HepG2 (cell line): ENCODE data around the gene PTPRN. TPM values are rescaled to one million over a fixed set of nuclear protein-coding genes. Genes with fewer than 3 reads are reported as not detected.

ENCODE experiments used
- ATAC-seq: fragments of 200-7000 bp; cut with Tn5 transposase; 3 replicates; pipeline ENCODE4 v1.9.1; 2020; ENCODE audit warnings: mild to moderate bottlenecking, moderate library complexity
- BruUV-seq: library from RNA; stranded (reverse); fragments of 400-500 nt; replicated peaks from 2 replicates; lab custom pipeline; 2021; lab: Mats Ljungman, UMichigan
- CTCF ChIA-PET: fragments of 300-600 bp; formaldehyde crosslinking; extraction: SDS; loops from one replicate; lab custom pipeline; 2021; ENCODE audit warnings: low total read pairs, inconsistent platforms, low intra/inter-chr PET ratio; lab: Yijun Ruan, JAX
- POLR2A ChIA-PET: fragments of 350-600 bp; sonication (Branson Sonifier 250); formaldehyde crosslinking; loops from one replicate; lab custom pipeline; 2020; ENCODE audit warnings: antibody characterized with exemption, inconsistent platforms; lab: Yijun Ruan, JAX
- DNase-seq: peaks from one replicate; pipeline ENCODE4 v3.0.0-alpha.2; 2015; ENCODE audit warnings: low spot score
- FAIRE-seq: peaks from 3 replicates; lab custom pipeline; 2011; peaks lifted over from hg19 to GRCh38; lab: Jason Lieb, UNC
- H2AFZ ChIP-seq: one replicate; pipeline ENCODE4 v1.6.1; 2011; ENCODE audit warnings: low read length, inconsistent platforms
- H3K27ac ChIP-seq: fragments of 300-600 bp; 3 replicates; pipeline ENCODE4 v1.8.0; 2011; ENCODE audit warnings: mixed run types, mild to moderate bottlenecking, mixed read lengths, low read length, inconsistent platforms; ENCODE audit not compliant: insufficient read depth; ENCODE audit errors: extremely low read length
- H3K27me3 ChIP-seq, 2 experiments: fragments of 200-600 bp in 1 of 2; 2 replicates in 1 of 2; 3 replicates in 1 of 2; pipeline versions ENCODE4 v1.6.0 to v1.8.0; 2011; ENCODE audit warnings: low read length in 2 of 2, mild to moderate bottlenecking in 2 of 2, moderate library complexity in 2 of 2, inconsistent platforms in 1 of 2; ENCODE audit not compliant: insufficient read depth in 2 of 2, control insufficient read depth in 1 of 2
- H3K36me3 ChIP-seq, 2 experiments: fragments of 200-600 bp in 1 of 2; replicated peaks in 1 of 2; 2 replicates in 1 of 2; 3 replicates in 1 of 2; pipeline versions ENCODE4 v1.5.1 to v1.8.0; 2011; ENCODE audit warnings: low read length in 2 of 2, inconsistent platforms in 1 of 2; ENCODE audit not compliant: insufficient read depth in 2 of 2, control insufficient read depth in 1 of 2
- H3K4me1 ChIP-seq: 2 replicates; pipeline ENCODE4 v1.5.1; 2012; ENCODE audit warnings: low read length, inconsistent platforms; ENCODE audit not compliant: insufficient read depth
- H3K4me2 ChIP-seq: 2 replicates; pipeline ENCODE4 v1.6.0; 2011; ENCODE audit warnings: low read depth, low read length, inconsistent platforms
- H3K4me3 ChIP-seq, 3 experiments: fragments of 200-600 bp in 1 of 3; sonication (generic), shearing (Covaris generic) in 1 of 3; replicated peaks in 1 of 3; 2 replicates each; pipeline ENCODE4 v1.5.1; 2011 to 2016; ENCODE audit warnings: low read length in 3 of 3, inconsistent platforms in 2 of 3, low read depth in 2 of 3, mild to moderate bottlenecking in 2 of 3, control low read depth in 1 of 3, mixed read lengths in 1 of 3; ENCODE audit not compliant: insufficient read depth in 1 of 3
- H3K79me2 ChIP-seq: one replicate; pipeline ENCODE4 v1.6.1; 2011; ENCODE audit warnings: low read length, inconsistent platforms; ENCODE audit not compliant: insufficient read depth
- H3K9ac ChIP-seq: 2 replicates; pipeline ENCODE4 v1.6.0; 2011; ENCODE audit warnings: mild to moderate bottlenecking, low read depth, low read length, inconsistent platforms; ENCODE audit not compliant: insufficient read depth
- H3K9me3 ChIP-seq: 2 replicates; pipeline ENCODE4 v1.5.1; 2012; ENCODE audit warnings: mild to moderate bottlenecking, low read length
- H4K20me1 ChIP-seq: 2 replicates; pipeline ENCODE4 v1.6.0; 2011; ENCODE audit warnings: inconsistent platforms, mild to moderate bottlenecking, low read length, moderate library complexity; ENCODE audit not compliant: insufficient read depth
- FOXJ3 ChIP-seq: sonication (generic); formaldehyde crosslinking; IDR thresholded peaks from 2 replicates; pipeline ENCODE4 v1.4.0; 2020; ENCODE audit warnings: missing genetic modification reagents, mild to moderate bottlenecking, borderline replicate concordance
- HDAC2 ChIP-seq: sonication (generic); formaldehyde crosslinking; IDR thresholded peaks from 2 replicates; pipeline ENCODE4 v1.4.0; 2020; ENCODE audit warnings: missing genetic modification reagents
- HNF4A ChIP-seq: sonication (generic); formaldehyde crosslinking; IDR thresholded peaks from 2 replicates; pipeline ENCODE4 v1.4.0; 2020; ENCODE audit warnings: missing genetic modification reagents
- KLF9 ChIP-seq: IDR thresholded peaks from 2 replicates; pipeline ENCODE4 v1.6.1; 2016; ENCODE audit warnings: low read depth
- NAIF1 ChIP-seq: sonication (generic); formaldehyde crosslinking; IDR thresholded peaks from 2 replicates; pipeline ENCODE4 v1.5.0; 2020; ENCODE audit warnings: mild to moderate bottlenecking, missing genetic modification reagents, borderline replicate concordance
- NCOA5 ChIP-seq: sonication (generic); formaldehyde crosslinking; IDR thresholded peaks from 2 replicates; pipeline ENCODE4 v1.4.0; 2020; ENCODE audit warnings: missing genetic modification reagents
- NRL ChIP-seq: sonication (generic); formaldehyde crosslinking; IDR thresholded peaks from 2 replicates; pipeline ENCODE4 v1.5.0; 2020; ENCODE audit warnings: missing genetic modification reagents, mild to moderate bottlenecking, moderate library complexity, borderline replicate concordance
- PRPF4 ChIP-seq: fragments of 200-400 bp; formaldehyde crosslinking; IDR thresholded peaks from 2 replicates; pipeline ENCODE4 v1.6.1; 2016; ENCODE audit warnings: low read length, low read depth; ENCODE audit not compliant: poor library complexity, severe bottlenecking
- RBFOX2 ChIP-seq: fragments of 200-400 bp; formaldehyde crosslinking; IDR thresholded peaks from 2 replicates; pipeline ENCODE4 v1.6.1; 2017; ENCODE audit warnings: low read depth, mild to moderate bottlenecking, low read length
- REPIN1 ChIP-seq: sonication (generic); formaldehyde crosslinking; IDR thresholded peaks from 2 replicates; pipeline ENCODE4 v1.8.0; 2022; ENCODE audit warnings: missing genetic modification reagents, low read depth, mild to moderate bottlenecking, borderline replicate concordance
- ZNF263 ChIP-seq: sonication (generic); formaldehyde crosslinking; IDR thresholded peaks from 2 replicates; pipeline ENCODE4 v1.4.0; 2020; ENCODE audit warnings: missing genetic modification reagents
- ZNF724P ChIP-seq: sonication (generic); formaldehyde crosslinking; IDR thresholded peaks from 2 replicates; pipeline ENCODE4 v1.8.0; 2022; ENCODE audit warnings: missing genetic modification reagents, borderline replicate concordance
- ZNF766 ChIP-seq: sonication (generic); formaldehyde crosslinking; IDR thresholded peaks from 2 replicates; pipeline ENCODE4 v1.5.0; 2020; ENCODE audit warnings: missing genetic modification reagents, borderline replicate concordance
- ZSCAN25 ChIP-seq: sonication (generic); formaldehyde crosslinking; IDR thresholded peaks from 2 replicates; pipeline ENCODE4 v1.8.0; 2022; ENCODE audit warnings: mild to moderate bottlenecking, missing genetic modification reagents
- WGBS: methylation state at CpG from one replicate; pipeline ENCODE4 v1.1.6; 2017; ENCODE audit warnings: low lambda C conversion rate; 5-methylcytosine and 5-hydroxymethylcytosine counted together
- in situ Hi-C: cut with HindIII; loops from 2 replicates; pipeline ENCODE4 v1.10.0; 2017; ENCODE audit warnings: low pct_unique_long_range_greater_than_20kb; ENCODE audit not compliant: extremely low pct_ligation_motif_present
- intact Hi-C: fragments of 100-400 bp; cut with micrococcal nuclease; formaldehyde crosslinking; loops from one replicate; pipeline ENCODE4 v1.10.0; 2022; ENCODE audit not compliant: unreplicated experiment
- polyA plus RNA-seq, 8 experiments: library from polyadenylated mRNA; depleted of rRNA in 3 of 8; stranded (reverse) in 7 of 8; unstranded in 1 of 8; fragments of >200 nt; fragmentation: Illumina TruSeq in 4 of 8; extraction: Trizol in 4 of 8; gene quantifications; 2 replicates each; pipeline versions ENCODE4 v1.2.1 to v1.2.3, GENCODE V29; 2011 to 2016; ENCODE audit warnings: low read depth in 4 of 8, missing spikeins in 1 of 8, mixed read lengths in 1 of 8; ENCODE audit not compliant: insufficient read depth in 1 of 8
- total RNA-seq, 5 experiments: library from RNA; depleted of rRNA; stranded (reverse); fragments of >200 nt; fragmentation: Illumina TruSeq; extraction: Trizol; gene quantifications; 2 replicates each; pipeline ENCODE4 v1.2.3, GENCODE V29; 2016; ENCODE audit warnings: low read depth in 1 of 5
- TF ChIP-seq, protein P1 (sequence below): IDR thresholded peaks from 2 replicates; pipeline ENCODE4 v1.6.1; 2012; ENCODE audit warnings: low read depth, low read length, improper control_type of control experiment
- TF ChIP-seq, protein P2 (sequence below): sonication (generic); formaldehyde crosslinking; IDR thresholded peaks from 2 replicates; pipeline ENCODE4 v1.4.0; 2020; ENCODE audit warnings: missing genetic modification reagents
- TF ChIP-seq, protein P3 (sequence below): sonication (generic); formaldehyde crosslinking; IDR thresholded peaks from 2 replicates; pipeline ENCODE4 v1.5.1; 2020; ENCODE audit warnings: missing genetic modification reagents, mild to moderate bottlenecking, borderline replicate concordance

The PTPRN gene
- total and polyA plus RNA-seq, 2 of the 13 experiments (the other 11 are each of a cell fraction or from before 2014, with no cell fraction given), result 0.26 TPM; not detected in 1

DNA sequence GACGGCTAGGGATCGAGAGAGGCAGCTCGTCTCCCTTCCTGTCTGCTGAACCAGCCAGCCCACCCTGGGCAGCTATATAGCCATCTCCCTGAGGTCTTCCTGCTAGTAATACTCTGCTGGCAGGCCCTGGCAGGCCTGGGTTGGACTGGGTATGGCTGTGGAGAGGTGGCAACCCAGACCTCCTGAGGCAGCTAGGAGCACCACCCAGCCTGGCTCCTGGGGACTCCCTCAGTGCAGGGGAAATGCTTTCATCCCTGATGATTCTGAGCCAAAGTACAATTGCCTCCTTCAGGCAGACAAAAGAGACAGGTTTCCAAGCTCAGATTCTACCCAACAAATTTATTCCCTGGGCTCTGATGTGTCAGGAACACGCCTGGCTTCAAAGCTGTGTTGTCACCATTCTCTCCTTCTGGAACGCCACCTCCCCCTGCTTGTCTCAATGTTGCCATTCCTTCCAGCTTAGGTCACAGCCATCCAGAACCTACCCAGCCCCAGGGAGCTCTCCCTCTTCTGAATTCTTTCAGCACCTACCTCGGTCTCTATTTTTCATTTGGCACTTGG, 34.8 kb downstream of the PTPRN start:
- no TSS peak for BruUV-seq
- FAIRE-seq (peak; percentile 32), ATAC-seq (no peak), DNase-seq (peak; percentile 74)
- in situ Hi-C loops (no loop called here), intact Hi-C loops (loop anchor here (1.0 kb wide), 1 partner anchor 45 kb away; the partner anchor contains the start of genes ANKZF1 and ATG9A)
- Histone ChIP-seq H3K79me2 (no peaks in the 10 kb centered on the region), H2AFZ (no peak overlapping the region), H3K36me3 (no peaks in the 10 kb centered on the region), H3K4me2 (peak overlapping the region; percentile 40), H3K9ac (peak overlapping the region; percentile 16; the same call in 1 of the 2 replicates), H3K4me1 (peaks cover 51% of the 10 kb centered on the region), H3K4me3 (peak overlapping the region in 1 of 3 experiments; percentile 18; a peak in 1 of 6 replicates), H3K9me3 (no peaks in the 10 kb centered on the region), H3K27me3 (peaks cover 0 to 9% of the 10 kb centered on the region in 2 experiments; a peak in 1 of 5 replicates), H4K20me1 (no peaks in the 10 kb centered on the region), H3K27ac (no peak overlapping the region)
- ChIA-PET CTCF (interaction anchor here (5.4 kb wide), 1 partner anchor 20 kb away, joined by 88 read pairs; no protein-coding TSS in a partner anchor), POLR2A (interaction anchor here (0.6 to 1.8 kb wide), 12 partner anchors 12 to 273 kb away, joined by 3 to 16 read pairs (median 4); partner anchors contain the start of genes CNPPD1, GLB1L, STK16 and TUBA4A)
- whole genome bisulfite sequencing, result 0% methylated on average over 3 of the region's 6 CpGs
- no peak for TF ChIP-seq REPIN1 (CRISPR knock-in tag)
- no peak for TF ChIP-seq FOXJ3
- TF ChIP-seq ZNF724P (CRISPR knock-in tag), result no peak
- TF ChIP-seq NRL (CRISPR knock-in tag), result no peak
- no peak for TF ChIP-seq NAIF1 (CRISPR knock-in tag)
- no peak for TF ChIP-seq RBFOX2
- TF ChIP-seq, protein P1, sequence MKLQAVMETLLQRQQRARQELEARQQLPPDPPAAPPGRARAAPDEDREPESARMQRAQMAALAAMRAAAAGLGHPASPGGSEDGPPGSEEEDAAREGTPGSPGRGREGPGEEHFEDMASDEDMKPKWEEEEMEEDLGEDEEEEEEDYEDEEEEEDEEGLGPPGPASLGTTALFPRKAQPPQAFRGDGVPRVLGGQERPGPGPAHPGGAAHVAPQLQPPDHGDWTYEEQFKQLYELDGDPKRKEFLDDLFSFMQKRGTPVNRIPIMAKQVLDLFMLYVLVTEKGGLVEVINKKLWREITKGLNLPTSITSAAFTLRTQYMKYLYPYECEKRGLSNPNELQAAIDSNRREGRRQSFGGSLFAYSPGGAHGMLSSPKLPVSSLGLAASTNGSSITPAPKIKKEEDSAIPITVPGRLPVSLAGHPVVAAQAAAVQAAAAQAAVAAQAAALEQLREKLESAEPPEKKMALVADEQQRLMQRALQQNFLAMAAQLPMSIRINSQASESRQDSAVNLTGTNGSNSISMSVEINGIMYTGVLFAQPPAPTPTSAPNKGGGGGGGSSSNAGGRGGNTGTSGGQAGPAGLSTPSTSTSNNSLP, result 0 out of 2 replicates have a peak, but pooled peaks have one; percentile 16
- 0 out of 2 replicates have a peak, but pooled peaks have one; percentile 48 for TF ChIP-seq ZSCAN25 (CRISPR knock-in tag)
- TF ChIP-seq HNF4A (CRISPR knock-in tag), result no peak
- TF ChIP-seq, protein P2, sequence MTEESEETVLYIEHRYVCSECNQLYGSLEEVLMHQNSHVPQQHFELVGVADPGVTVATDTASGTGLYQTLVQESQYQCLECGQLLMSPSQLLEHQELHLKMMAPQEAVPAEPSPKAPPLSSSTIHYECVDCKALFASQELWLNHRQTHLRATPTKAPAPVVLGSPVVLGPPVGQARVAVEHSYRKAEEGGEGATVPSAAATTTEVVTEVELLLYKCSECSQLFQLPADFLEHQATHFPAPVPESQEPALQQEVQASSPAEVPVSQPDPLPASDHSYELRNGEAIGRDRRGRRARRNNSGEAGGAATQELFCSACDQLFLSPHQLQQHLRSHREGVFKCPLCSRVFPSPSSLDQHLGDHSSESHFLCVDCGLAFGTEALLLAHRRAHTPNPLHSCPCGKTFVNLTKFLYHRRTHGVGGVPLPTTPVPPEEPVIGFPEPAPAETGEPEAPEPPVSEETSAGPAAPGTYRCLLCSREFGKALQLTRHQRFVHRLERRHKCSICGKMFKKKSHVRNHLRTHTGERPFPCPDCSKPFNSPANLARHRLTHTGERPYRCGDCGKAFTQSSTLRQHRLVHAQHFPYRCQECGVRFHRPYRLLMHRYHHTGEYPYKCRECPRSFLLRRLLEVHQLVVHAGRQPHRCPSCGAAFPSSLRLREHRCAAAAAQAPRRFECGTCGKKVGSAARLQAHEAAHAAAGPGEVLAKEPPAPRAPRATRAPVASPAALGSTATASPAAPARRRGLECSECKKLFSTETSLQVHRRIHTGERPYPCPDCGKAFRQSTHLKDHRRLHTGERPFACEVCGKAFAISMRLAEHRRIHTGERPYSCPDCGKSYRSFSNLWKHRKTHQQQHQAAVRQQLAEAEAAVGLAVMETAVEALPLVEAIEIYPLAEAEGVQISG (CRISPR knock-in tag), result 0 out of 2 replicates have a peak, but pooled peaks have one; percentile 18
- TF ChIP-seq, protein P3, sequence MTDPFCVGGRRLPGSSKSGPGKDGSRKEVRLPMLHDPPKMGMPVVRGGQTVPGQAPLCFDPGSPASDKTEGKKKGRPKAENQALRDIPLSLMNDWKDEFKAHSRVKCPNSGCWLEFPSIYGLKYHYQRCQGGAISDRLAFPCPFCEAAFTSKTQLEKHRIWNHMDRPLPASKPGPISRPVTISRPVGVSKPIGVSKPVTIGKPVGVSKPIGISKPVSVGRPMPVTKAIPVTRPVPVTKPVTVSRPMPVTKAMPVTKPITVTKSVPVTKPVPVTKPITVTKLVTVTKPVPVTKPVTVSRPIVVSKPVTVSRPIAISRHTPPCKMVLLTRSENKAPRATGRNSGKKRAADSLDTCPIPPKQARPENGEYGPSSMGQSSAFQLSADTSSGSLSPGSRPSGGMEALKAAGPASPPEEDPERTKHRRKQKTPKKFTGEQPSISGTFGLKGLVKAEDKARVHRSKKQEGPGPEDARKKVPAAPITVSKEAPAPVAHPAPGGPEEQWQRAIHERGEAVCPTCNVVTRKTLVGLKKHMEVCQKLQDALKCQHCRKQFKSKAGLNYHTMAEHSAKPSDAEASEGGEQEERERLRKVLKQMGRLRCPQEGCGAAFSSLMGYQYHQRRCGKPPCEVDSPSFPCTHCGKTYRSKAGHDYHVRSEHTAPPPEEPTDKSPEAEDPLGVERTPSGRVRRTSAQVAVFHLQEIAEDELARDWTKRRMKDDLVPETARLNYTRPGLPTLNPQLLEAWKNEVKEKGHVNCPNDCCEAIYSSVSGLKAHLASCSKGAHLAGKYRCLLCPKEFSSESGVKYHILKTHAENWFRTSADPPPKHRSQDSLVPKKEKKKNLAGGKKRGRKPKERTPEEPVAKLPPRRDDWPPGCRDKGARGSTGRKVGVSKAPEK (CRISPR knock-in tag), result no peak
- TF ChIP-seq NCOA5 (CRISPR knock-in tag), result no peak
- no peak for TF ChIP-seq HDAC2 (CRISPR knock-in tag)
- no peak for TF ChIP-seq ZNF766
- TF ChIP-seq KLF9 (CRISPR knock-in tag), result no peak
- TF ChIP-seq ZNF263 (CRISPR knock-in tag), result peak; percentile 65; the same call in 1 of the 2 replicates
- TF ChIP-seq PRPF4, result no peak
